MM.1S (cell line): ENCODE data around the gene TFDP1.

Experiments
- DNase-seq: peaks from one replicate; pipeline ENCODE4 v3.0.0-alpha.2; 2015
- H2AFZ ChIP-seq: fragments of 300-600 bp; sonication (generic); 2 replicates; pipeline ENCODE4 v1.6.0; 2016; ENCODE audit warnings: antibody characterized with exemption, low read length
- H3F3A ChIP-seq: fragments of 300-600 bp; sonication (generic); 2 replicates; pipeline ENCODE4 v1.6.1; 2016; ENCODE audit warnings: mild to moderate bottlenecking, antibody characterized with exemption, low read length, moderate library complexity, mixed read lengths; ENCODE audit not compliant: insufficient read depth
- H3K27ac ChIP-seq: fragments of 300-600 bp; sonication (generic); 2 replicates; pipeline ENCODE4 v1.5.1; 2016; ENCODE audit warnings: mild to moderate bottlenecking, low read length
- H3K27me3 ChIP-seq: fragments of 300-600 bp; sonication (generic); replicated peaks from 2 replicates; pipeline ENCODE4 v1.6.0; 2016; ENCODE audit warnings: low read length; ENCODE audit not compliant: insufficient read depth
- H3K36me3 ChIP-seq: fragments of 300-600 bp; sonication (generic); replicated peaks from 2 replicates; pipeline ENCODE4 v1.6.1; 2016; ENCODE audit warnings: mild to moderate bottlenecking, low read length, mixed read lengths; ENCODE audit not compliant: insufficient read depth
- H3K4me1 ChIP-seq: fragments of 300-600 bp; sonication (generic); 2 replicates; pipeline ENCODE4 v1.6.1; 2016; ENCODE audit warnings: low read length, mixed read lengths
- H3K4me2 ChIP-seq: fragments of 300-600 bp; sonication (generic); 2 replicates; pipeline ENCODE4 v1.6.0; 2016; ENCODE audit warnings: low read depth, low read length
- H3K4me3 ChIP-seq: fragments of 300-600 bp; sonication (generic); 2 replicates; pipeline ENCODE4 v1.5.1; 2016; ENCODE audit warnings: low read length, mixed read lengths
- H3K79me2 ChIP-seq: fragments of 300-600 bp; sonication (generic); 2 replicates; pipeline ENCODE4 v1.6.1; 2016; ENCODE audit warnings: mixed run types, low read length, mixed read lengths
- H3K9ac ChIP-seq: fragments of 300-600 bp; sonication (generic); 2 replicates; pipeline ENCODE4 v1.6.1; 2016; ENCODE audit warnings: low read length, mixed read lengths
- H3K9me2 ChIP-seq: fragments of 300-600 bp; sonication (generic); replicated peaks from 2 replicates; pipeline ENCODE4 v1.6.1; 2016; ENCODE audit warnings: mild to moderate bottlenecking, low read length, mixed read lengths; ENCODE audit not compliant: insufficient read depth
- H3K9me3 ChIP-seq: fragments of 300-600 bp; sonication (generic); replicated peaks from 2 replicates; pipeline ENCODE4 v1.6.1; 2016; ENCODE audit warnings: mild to moderate bottlenecking, low read length, mixed read lengths; ENCODE audit not compliant: insufficient read depth
- H4K20me1 ChIP-seq: fragments of 300-600 bp; sonication (generic); 2 replicates; pipeline ENCODE4 v1.6.1; 2016; ENCODE audit warnings: mild to moderate bottlenecking, low read length, moderate library complexity, mixed read lengths; ENCODE audit not compliant: insufficient read depth
- CTCF ChIP-seq: fragments of 300-600 bp; sonication (generic); IDR thresholded peaks from 2 replicates; pipeline ENCODE4 v1.5.1; 2016; ENCODE audit warnings: antibody characterized with exemption, low read length, mixed read lengths
- EZH2 ChIP-seq: fragments of 300-600 bp; sonication (generic); optimal IDR thresholded peaks from 2 replicates; pipeline ENCODE3; 2017; ENCODE audit warnings: low read depth, mild to moderate bottlenecking, antibody characterized with exemption, low read length, mixed read lengths
- EZH2phosphoT487 ChIP-seq: fragments of 300-600 bp; sonication (generic); IDR thresholded peaks from 2 replicates; pipeline ENCODE4 v1.6.1; 2018; ENCODE audit warnings: antibody characterized with exemption, low read length

TFDP1 gene

GRCh38 chr13:113625965-113626721 lies 41.6 kb downstream of the TFDP1 start:
- Histone ChIP-seq H3F3A (no peaks in the 10 kb centered on the region), H3K9me3 (no peaks in the 10 kb centered on the region), H2AFZ (no peak overlapping the region), H3K4me1 (no peaks in the 10 kb centered on the region), H3K79me2 (peaks cover 85% of the 10 kb centered on the region), H3K27ac (no peak overlapping the region), H3K4me2 (no peak overlapping the region), H3K4me3 (no peak overlapping the region), H3K36me3 (peaks cover 26% of the 10 kb centered on the region), H3K9me2 (no peaks in the 10 kb centered on the region), H4K20me1 (peaks cover 10% of the 10 kb centered on the region), H3K9ac (no peak overlapping the region), H3K27me3 (no peaks in the 10 kb centered on the region)
- DNase-seq = no peak
- TF ChIP-seq EZH2phosphoT487 = no peak
- no peak for TF ChIP-seq CTCF
- TF ChIP-seq EZH2 = no peak

GRCh38 chr13:113627136-113627535 lies 42.6 kb downstream of the TFDP1 start:
- Histone ChIP-seq H3K27me3 (no peaks in the 10 kb centered on the region), H3K79me2 (peaks cover 92% of the 10 kb centered on the region), H3K27ac (no peak overlapping the region)

GRCh38 chr13:113628291-113629270 lies 44.0 kb downstream of the TFDP1 start:
- no peaks in the 10 kb centered on the region for H3K4me1 ChIP-seq
- TF ChIP-seq EZH2phosphoT487 = no peak
- H3K27ac ChIP-seq = no peak overlapping the region
- no peaks in the 10 kb centered on the region for H3K27me3 ChIP-seq
- no peak overlapping the region for H3K4me3 ChIP-seq
- no peak overlapping the region for H3K9ac ChIP-seq
- peaks cover 10% of the 10 kb centered on the region for H4K20me1 ChIP-seq
- H3K79me2 ChIP-seq = peaks cover 89% of the 10 kb centered on the region
- H3K9me3 ChIP-seq = no peaks in the 10 kb centered on the region
- no peaks in the 10 kb centered on the region for H3K9me2 ChIP-seq
- DNase-seq = no peak
- H3K36me3 ChIP-seq = peaks cover 30% of the 10 kb centered on the region
- H2AFZ ChIP-seq = no peak overlapping the region
- no peak overlapping the region for H3K4me2 ChIP-seq
- no peaks in the 10 kb centered on the region for H3F3A ChIP-seq

More at GRCh38 chr13:113627136-113627535, 42.6 kb downstream of the TFDP1 start:
- TF ChIP-seq CTCF (no peak), EZH2phosphoT487 (no peak), EZH2 (no peak)
- Histone ChIP-seq H3K9me2 (no peaks in the 10 kb centered on the region), H3K4me2 (no peak overlapping the region), H3K36me3 (peaks cover 31% of the 10 kb centered on the region), H4K20me1 (peaks cover 10% of the 10 kb centered on the region), H2AFZ (no peak overlapping the region), H3F3A (no peaks in the 10 kb centered on the region), H3K4me1 (no peaks in the 10 kb centered on the region), H3K9me3 (no peaks in the 10 kb centered on the region), H3K4me3 (no peak overlapping the region), H3K9ac (no peak overlapping the region)
- no peak for DNase-seq
